NB4 (cell line): Measurements from ENCODE around the gene FITM1.

Experiments
- DNase-seq: peaks from one replicate; pipeline ENCODE4 v3.0.0; 2010; ENCODE audit warnings: low read depth
- H3K4me3 ChIP-seq: one replicate; pipeline ENCODE4 v1.5.1; 2011; ENCODE audit warnings: mild to moderate bottlenecking, low read depth, low read length, moderate library complexity
- MYC ChIP-seq: IDR thresholded peaks from 2 replicates; pipeline ENCODE4 v1.6.1; 2011; ENCODE audit warnings: low read depth, low read length
- POLR2A ChIP-seq: IDR thresholded peaks from 2 replicates; pipeline ENCODE4 v1.6.1; 2011; ENCODE audit warnings: mild to moderate bottlenecking; ENCODE audit not compliant: insufficient read length; ENCODE audit errors: extremely low read depth
- TF ChIP-seq, protein P1 (sequence below): IDR thresholded peaks from 2 replicates; pipeline ENCODE4 v1.6.1; 2011; ENCODE audit warnings: low read depth, low read length
- TF ChIP-seq, protein P2 (sequence below): IDR thresholded peaks from one replicate; pipeline ENCODE4 v1.5.1; 2012; ENCODE audit warnings: low read depth, low read length

The FITM1 gene

DNA sequence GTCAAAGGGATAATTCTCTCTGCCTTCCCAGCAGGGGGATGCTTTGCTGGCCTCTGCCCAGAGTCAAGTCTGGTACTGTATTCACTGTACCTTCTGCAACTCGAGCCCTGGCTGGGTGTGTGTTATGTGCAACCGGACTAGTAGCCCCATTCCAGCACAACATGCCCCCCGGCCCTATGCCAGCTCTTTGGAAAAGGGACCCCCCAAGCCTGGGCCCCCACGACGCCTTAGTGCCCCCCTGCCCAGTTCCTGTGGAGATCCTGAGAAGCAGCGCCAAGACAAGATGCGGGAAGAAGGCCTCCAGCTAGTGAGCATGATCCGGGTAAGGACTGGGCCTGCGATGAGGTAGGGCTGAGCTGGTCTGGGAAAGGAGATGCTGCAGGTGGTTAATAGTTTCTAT, 20.1 kb downstream of the FITM1 start:
- no peak for TF ChIP-seq MYC
- no peak for TF ChIP-seq POLR2A
- TF ChIP-seq, protein P1, sequence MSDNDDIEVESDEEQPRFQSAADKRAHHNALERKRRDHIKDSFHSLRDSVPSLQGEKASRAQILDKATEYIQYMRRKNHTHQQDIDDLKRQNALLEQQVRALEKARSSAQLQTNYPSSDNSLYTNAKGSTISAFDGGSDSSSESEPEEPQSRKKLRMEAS, result no peak
- TF ChIP-seq, protein P2, sequence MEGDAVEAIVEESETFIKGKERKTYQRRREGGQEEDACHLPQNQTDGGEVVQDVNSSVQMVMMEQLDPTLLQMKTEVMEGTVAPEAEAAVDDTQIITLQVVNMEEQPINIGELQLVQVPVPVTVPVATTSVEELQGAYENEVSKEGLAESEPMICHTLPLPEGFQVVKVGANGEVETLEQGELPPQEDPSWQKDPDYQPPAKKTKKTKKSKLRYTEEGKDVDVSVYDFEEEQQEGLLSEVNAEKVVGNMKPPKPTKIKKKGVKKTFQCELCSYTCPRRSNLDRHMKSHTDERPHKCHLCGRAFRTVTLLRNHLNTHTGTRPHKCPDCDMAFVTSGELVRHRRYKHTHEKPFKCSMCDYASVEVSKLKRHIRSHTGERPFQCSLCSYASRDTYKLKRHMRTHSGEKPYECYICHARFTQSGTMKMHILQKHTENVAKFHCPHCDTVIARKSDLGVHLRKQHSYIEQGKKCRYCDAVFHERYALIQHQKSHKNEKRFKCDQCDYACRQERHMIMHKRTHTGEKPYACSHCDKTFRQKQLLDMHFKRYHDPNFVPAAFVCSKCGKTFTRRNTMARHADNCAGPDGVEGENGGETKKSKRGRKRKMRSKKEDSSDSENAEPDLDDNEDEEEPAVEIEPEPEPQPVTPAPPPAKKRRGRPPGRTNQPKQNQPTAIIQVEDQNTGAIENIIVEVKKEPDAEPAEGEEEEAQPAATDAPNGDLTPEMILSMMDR, result no peak
- H3K4me3 ChIP-seq, result no peak overlapping the region
- DNase-seq, result no peak

DNA sequence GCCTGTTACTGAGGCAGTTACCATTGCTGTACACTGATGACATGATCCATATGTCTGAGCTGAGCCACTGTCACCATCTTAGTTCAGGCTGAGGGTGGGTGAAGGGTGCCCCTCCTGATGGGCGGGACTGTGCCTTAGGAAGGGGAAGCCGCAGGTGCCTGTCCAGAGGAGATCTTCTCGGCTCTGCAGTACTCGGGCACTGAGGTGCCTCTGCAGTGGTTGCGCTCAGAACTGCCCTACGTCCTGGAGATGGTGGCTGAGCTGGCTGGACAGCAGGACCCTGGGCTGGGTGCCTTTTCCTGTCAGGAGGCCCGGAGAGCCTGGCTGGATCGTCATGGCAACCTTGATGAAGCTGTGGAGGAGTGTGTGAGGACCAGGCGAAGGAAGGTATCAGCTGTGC, 20.5 kb downstream of the FITM1 start:
- no peak for DNase-seq
- TF ChIP-seq, protein P2, result no peak
- H3K4me3 ChIP-seq, result no peak overlapping the region

DNA sequence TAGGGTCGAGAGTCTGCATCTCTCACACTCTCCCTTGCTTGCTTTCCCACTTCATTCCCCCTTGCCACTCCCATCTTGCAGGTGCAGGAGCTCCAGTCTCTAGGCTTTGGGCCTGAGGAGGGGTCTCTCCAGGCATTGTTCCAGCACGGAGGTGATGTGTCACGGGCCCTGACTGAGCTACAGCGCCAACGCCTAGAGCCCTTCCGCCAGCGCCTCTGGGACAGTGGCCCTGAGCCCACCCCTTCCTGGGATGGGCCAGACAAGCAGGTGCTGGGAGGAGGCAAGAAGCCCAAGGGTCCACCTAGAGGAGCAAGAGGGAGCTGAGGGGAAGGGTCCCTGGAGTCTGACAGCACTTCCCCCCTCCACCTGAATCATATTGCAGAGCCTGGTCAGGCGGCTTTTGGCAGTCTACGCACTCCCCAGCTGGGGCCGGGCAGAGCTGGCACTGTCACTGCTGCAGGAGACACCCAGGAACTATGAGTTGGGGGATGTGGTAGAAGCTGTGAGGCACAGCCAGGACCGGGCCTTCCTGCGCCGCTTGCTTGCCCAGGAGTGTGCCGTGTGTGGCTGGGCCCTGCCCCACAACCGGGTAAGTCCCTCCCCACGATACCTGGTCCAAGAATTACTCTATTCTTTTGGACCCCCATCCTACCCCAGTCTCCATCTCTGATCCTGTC, 21.1 kb downstream of the FITM1 start:
- no peak for DNase-seq
- H3K4me3 ChIP-seq, result no peak overlapping the region
- TF ChIP-seq POLR2A, result no peak
- TF ChIP-seq, protein P2, result no peak
- TF ChIP-seq, protein P1, result no peak
- no peak for TF ChIP-seq MYC

DNA sequence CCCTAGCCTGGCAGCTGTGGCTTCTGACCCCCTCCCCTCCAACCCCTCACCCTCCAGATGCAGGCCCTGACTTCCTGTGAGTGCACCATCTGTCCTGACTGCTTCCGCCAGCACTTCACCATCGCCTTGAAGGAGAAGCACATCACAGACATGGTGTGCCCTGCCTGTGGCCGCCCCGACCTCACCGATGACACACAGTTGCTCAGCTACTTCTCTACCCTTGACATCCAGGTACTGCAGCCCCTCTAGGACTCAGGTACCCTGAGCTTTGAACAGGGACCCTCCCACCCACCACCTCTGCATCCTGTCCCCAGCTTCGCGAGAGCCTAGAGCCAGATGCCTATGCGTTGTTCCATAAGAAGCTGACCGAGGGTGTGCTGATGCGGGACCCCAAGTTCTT, 24.6 kb downstream of the FITM1 start:
- TF ChIP-seq, protein P1, result no peak
- TF ChIP-seq, protein P2, result no peak
- TF ChIP-seq MYC (no peak), POLR2A (no peak)
- no peak for DNase-seq
- H3K4me3 ChIP-seq, result no peak overlapping the region

DNA sequence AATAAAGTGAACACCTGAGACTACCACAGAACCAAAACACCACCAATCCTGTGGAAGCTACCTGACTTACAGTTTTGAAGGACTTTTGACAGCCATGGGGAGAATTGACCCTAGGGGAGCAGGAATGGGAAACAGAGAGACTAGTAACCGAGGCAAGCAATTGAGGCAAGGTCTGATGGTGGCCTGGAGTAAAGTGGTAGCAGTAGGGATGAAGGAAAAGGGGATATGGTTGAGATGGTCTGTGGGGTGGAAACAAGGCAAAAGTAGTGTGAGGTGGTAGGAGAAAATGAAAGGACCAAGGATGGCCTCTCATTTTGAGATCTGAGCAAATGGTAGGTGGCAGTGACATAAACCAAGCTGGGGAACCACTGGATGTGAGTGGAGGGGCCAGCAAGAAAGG, 26.4 kb downstream of the FITM1 start:
- TF ChIP-seq, protein P1, result no peak
- TF ChIP-seq POLR2A (no peak), MYC (no peak)
- TF ChIP-seq, protein P2, result no peak
- no peak overlapping the region for H3K4me3 ChIP-seq
- no peak for DNase-seq

DNA sequence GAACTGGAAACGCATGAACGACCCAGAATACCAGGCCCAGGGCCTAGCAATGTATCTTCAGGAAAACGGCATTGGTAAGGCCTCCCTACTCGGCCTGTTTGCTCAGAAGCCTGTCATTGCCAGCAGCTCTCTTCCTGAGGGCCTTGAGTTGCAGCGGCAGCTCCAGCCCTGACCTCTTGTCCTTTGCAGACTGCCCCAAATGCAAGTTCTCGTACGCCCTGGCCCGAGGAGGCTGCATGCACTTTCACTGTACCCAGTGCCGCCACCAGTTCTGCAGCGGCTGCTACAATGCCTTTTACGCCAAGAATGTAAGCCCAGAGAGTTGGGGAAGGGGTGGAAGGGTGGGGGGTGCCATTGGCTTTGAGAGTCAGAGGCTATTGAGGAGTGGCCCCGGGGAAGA, 26.9 kb downstream of the FITM1 start:
- H3K4me3 ChIP-seq, result no peak overlapping the region
- TF ChIP-seq MYC (no peak), POLR2A (no peak)
- TF ChIP-seq, protein P2, result no peak
- TF ChIP-seq, protein P1, result no peak
- DNase-seq, result no peak
